ENCODE data around the gene IL15RA.

The IL15RA gene

GRCh38 chr10:6014241-6014761, 37.0 kb upstream of the IL15RA start:
- no peaks in the 10 kb centered on the region for H3F3A ChIP-seq (ENCODE audit: insufficient read depth)
- no peaks in the 10 kb centered on the region for H4K20me1 ChIP-seq (ENCODE audit: low read depth, low read length)
- H3K36me3 ChIP-seq (ENCODE audit: low read length), result no peaks in the 10 kb centered on the region
- H3K4me3 ChIP-seq (ENCODE audit: insufficient read depth, low read length, poor library complexity, severe bottlenecking), result no peak overlapping the region
- H3K27ac ChIP-seq (ENCODE audit: low read depth, low read length), result no peak overlapping the region
- H2AFZ ChIP-seq (ENCODE audit: low read depth, low read length, severe bottlenecking), result peak overlapping the region; percentile 3
- H3K9me3 ChIP-seq (ENCODE audit: insufficient read depth, low read length), result no peaks in the 10 kb centered on the region
- no peaks in the 10 kb centered on the region for H3K9me2 ChIP-seq (replicated peaks; ENCODE audit: insufficient read depth, low read length)
- H3K27me3 ChIP-seq (ENCODE audit: low read length), result no peaks in the 10 kb centered on the region
- TF ChIP-seq, protein P1, sequence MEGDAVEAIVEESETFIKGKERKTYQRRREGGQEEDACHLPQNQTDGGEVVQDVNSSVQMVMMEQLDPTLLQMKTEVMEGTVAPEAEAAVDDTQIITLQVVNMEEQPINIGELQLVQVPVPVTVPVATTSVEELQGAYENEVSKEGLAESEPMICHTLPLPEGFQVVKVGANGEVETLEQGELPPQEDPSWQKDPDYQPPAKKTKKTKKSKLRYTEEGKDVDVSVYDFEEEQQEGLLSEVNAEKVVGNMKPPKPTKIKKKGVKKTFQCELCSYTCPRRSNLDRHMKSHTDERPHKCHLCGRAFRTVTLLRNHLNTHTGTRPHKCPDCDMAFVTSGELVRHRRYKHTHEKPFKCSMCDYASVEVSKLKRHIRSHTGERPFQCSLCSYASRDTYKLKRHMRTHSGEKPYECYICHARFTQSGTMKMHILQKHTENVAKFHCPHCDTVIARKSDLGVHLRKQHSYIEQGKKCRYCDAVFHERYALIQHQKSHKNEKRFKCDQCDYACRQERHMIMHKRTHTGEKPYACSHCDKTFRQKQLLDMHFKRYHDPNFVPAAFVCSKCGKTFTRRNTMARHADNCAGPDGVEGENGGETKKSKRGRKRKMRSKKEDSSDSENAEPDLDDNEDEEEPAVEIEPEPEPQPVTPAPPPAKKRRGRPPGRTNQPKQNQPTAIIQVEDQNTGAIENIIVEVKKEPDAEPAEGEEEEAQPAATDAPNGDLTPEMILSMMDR (IDR thresholded peaks at IDR 0.05; ENCODE audit: insufficient read depth, low read length, poor library complexity, severe bottlenecking), result peak; percentile 76
- no peak for TF ChIP-seq EZH2phosphoT487 (conservative IDR thresholded peaks at IDR 0.05; ENCODE audit: low read length)
- no peak overlapping the region for H3K9ac ChIP-seq (ENCODE audit: low read length)
- H3K79me2 ChIP-seq (ENCODE audit: insufficient read depth, low read length), result no peaks in the 10 kb centered on the region
- peak overlapping the region; percentile 3 for H3K4me2 ChIP-seq (ENCODE audit: low read depth, low read length, poor library complexity, severe bottlenecking)

DNA sequence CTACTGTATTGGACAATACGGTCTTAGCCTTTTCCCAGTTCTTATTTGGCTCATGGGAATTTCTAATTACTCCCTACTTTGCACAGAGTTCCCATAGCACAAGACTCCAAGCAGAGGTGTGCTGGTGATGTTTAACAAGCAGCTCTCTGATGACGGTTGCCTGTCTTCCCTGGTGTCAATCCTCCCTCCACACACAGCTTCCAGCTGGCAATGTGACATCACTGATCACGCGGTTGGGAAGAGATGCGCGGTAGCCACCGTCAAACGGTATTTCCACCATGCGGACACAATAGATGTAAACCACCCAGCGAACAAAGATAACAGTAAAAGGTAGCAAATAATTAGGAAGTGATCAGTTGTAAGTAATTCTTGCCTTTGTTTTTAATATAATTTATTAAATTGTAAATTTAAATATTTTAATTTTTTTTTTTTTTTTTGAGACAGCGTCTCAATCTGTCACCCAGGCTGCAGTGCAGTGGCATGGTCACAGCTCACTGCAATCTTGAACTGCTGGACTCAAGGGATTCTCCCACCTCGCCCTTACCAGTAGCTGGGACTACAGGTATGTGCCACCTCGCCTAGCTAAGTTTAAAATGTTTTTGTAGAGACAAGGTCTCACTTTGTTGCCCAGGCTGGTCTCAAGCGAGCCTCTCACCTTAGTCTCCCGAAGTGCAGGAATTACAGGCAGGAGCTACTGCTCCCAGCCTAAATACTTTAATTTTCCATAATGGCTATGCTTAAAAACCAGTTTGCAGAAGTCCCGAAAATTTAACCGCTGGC, 36.3 kb upstream of the IL15RA start:
- Histone ChIP-seq H3K36me3 (ENCODE audit: low read length) (no peaks in the 10 kb centered on the region), H2AFZ (ENCODE audit: low read depth, low read length, severe bottlenecking) (no peak overlapping the region), H3K4me2 (ENCODE audit: low read depth, low read length, poor library complexity, severe bottlenecking) (peak overlapping the region; percentile 3), H3K9me2 (replicated peaks; ENCODE audit: insufficient read depth, low read length) (no peaks in the 10 kb centered on the region), H3F3A (ENCODE audit: insufficient read depth) (no peaks in the 10 kb centered on the region), H4K20me1 (ENCODE audit: low read depth, low read length) (no peaks in the 10 kb centered on the region), H3K27me3 (ENCODE audit: low read length) (no peaks in the 10 kb centered on the region), H3K9me3 (ENCODE audit: insufficient read depth, low read length) (no peaks in the 10 kb centered on the region), H3K79me2 (ENCODE audit: insufficient read depth, low read length) (no peaks in the 10 kb centered on the region), H3K27ac (ENCODE audit: low read depth, low read length) (no peak overlapping the region), H3K9ac (ENCODE audit: low read length) (no peak overlapping the region), H3K4me3 (ENCODE audit: insufficient read depth, low read length, poor library complexity, severe bottlenecking) (no peak overlapping the region)
- TF ChIP-seq EZH2phosphoT487 (conservative IDR thresholded peaks at IDR 0.05; ENCODE audit: low read length), result no peak
- TF ChIP-seq, protein P1 (IDR thresholded peaks at IDR 0.05; ENCODE audit: insufficient read depth, low read length, poor library complexity, severe bottlenecking), result no peak

DNA sequence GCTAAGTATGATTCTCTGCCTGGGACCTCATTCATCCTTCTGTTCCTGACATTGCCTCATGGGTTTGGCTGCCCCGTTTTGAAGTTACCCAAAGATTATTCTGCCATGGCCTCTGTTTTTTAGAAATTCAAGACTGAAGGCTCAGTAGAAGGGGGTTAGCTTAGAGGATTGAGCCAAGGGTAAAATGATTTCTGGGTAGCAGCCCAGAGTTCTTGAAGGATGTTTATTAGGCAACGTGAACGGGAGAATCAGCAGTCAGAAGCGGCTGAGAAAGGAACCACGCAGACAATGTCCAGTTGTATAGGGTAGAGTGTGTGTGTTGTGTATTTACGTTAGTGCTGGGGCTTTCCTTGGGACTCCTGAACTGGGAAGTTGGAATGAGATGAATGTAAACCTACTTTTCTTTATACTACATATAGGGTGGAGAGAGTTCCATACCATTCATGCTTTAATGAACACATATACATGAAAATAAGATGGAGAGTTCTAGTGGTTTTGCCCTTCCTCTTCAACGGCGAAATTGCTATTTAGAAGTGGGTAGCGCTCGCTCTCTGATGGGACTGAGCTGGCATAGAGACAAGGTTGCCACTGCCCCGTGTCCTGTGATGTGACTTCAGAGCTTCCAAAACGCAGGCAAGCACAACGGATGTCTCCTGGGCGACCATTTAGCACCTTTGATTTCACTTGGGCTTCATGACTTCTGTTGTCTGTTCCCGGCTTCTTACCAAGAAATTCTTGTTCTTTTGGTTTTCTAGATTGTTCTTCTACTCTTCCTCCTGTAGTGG, 35.0 kb upstream of the IL15RA start:
- H3F3A ChIP-seq (ENCODE audit: insufficient read depth), result no peaks in the 10 kb centered on the region
- H3K4me3 ChIP-seq (ENCODE audit: insufficient read depth, low read length, poor library complexity, severe bottlenecking), result no peak overlapping the region
- H4K20me1 ChIP-seq (ENCODE audit: low read depth, low read length), result no peaks in the 10 kb centered on the region
- H3K79me2 ChIP-seq (ENCODE audit: insufficient read depth, low read length), result no peaks in the 10 kb centered on the region
- H3K27ac ChIP-seq (ENCODE audit: low read depth, low read length), result no peak overlapping the region
- H3K9ac ChIP-seq (ENCODE audit: low read length), result no peak overlapping the region
- H3K36me3 ChIP-seq (ENCODE audit: low read length), result no peaks in the 10 kb centered on the region
- H3K4me2 ChIP-seq (ENCODE audit: low read depth, low read length, poor library complexity, severe bottlenecking), result no peak overlapping the region
- no peaks in the 10 kb centered on the region for H3K9me3 ChIP-seq (ENCODE audit: insufficient read depth, low read length)
- no peaks in the 10 kb centered on the region for H3K9me2 ChIP-seq (replicated peaks; ENCODE audit: insufficient read depth, low read length)
- H3K27me3 ChIP-seq (ENCODE audit: low read length), result no peaks in the 10 kb centered on the region
- H2AFZ ChIP-seq (ENCODE audit: low read depth, low read length, severe bottlenecking), result no peak overlapping the region
- TF ChIP-seq, protein P1 (IDR thresholded peaks at IDR 0.05; ENCODE audit: insufficient read depth, low read length, poor library complexity, severe bottlenecking), result no peak
- no peak for TF ChIP-seq EZH2phosphoT487 (conservative IDR thresholded peaks at IDR 0.05; ENCODE audit: low read length)
